B cell (primary cell): ENCODE results near the gene ACVR1. TPM values are rescaled to one million over a fixed set of nuclear protein-coding genes. Genes with fewer than 3 reads are reported as not detected.
"Not testable (repeated sequence)": the region's sequence is repeated elsewhere in the genome, so short reads cannot be mapped to it uniquely, and the experiment has no call there.

Experiments
- ATAC-seq: fragments of 200-7000 bp; cut with Tn5 transposase; one replicate; pipeline ENCODE4 v1.10.0; 2021; ENCODE audit warnings: low read depth, mild to moderate bottlenecking, moderate number of reproducible peaks, moderate library complexity
- CTCF ChIA-PET: fragments of 350-600 bp; sonication (Branson Sonifier 250); formaldehyde crosslinking; loops from one replicate; lab custom pipeline; 2021; ENCODE audit warnings: antibody characterized with exemption, inconsistent platforms; lab: Charles Lee
- POLR2A ChIA-PET: fragments of 350-600 bp; sonication (Branson Sonifier 250); formaldehyde crosslinking; loops from one replicate; lab custom pipeline; 2021; ENCODE audit warnings: antibody characterized with exemption; lab: Charles Lee
- DNase-seq: peaks from one replicate; pipeline ENCODE4 v3.0.0; 2013
- H2AFZ ChIP-seq: 2 replicates; pipeline ENCODE4 v1.6.1; 2012; ENCODE audit warnings: mild to moderate bottlenecking, low read depth, low read length; ENCODE audit not compliant: insufficient read depth, poor library complexity, severe bottlenecking
- H3K27ac ChIP-seq, 2 donors: 1 replicate in 1 of 2; 2 replicates in 1 of 2; pipeline ENCODE4 v1.5.1; 2012 to 2013; ENCODE audit warnings: low read length in 2 of 2, mild to moderate bottlenecking in 2 of 2, moderate library complexity in 1 of 2
- H3K27me3 ChIP-seq, 4 experiments: fragments of 200-600 bp in 1 of 4; sonication (generic) in 1 of 4; replicated peaks in 1 of 4; 1 replicate in 2 of 4; 2 replicates in 2 of 4; pipeline versions ENCODE4 v1.6.1 to v1.7.0; 2013 to 2016; ENCODE audit warnings: low read length in 3 of 4, mild to moderate bottlenecking in 2 of 4, mixed read lengths in 1 of 4, moderate library complexity in 1 of 4; ENCODE audit not compliant: insufficient read depth in 4 of 4, control insufficient read depth in 3 of 4; ENCODE audit errors: control extremely low read depth in 1 of 4
- H3K36me3 ChIP-seq, 2 experiments: replicated peaks in 1 of 2; 1 replicate in 1 of 2; 2 replicates in 1 of 2; pipeline versions ENCODE4 v1.6.1 to v1.7.1; 2013; ENCODE audit warnings: low read length in 1 of 2; ENCODE audit not compliant: insufficient read depth in 2 of 2, control insufficient read depth in 1 of 2; ENCODE audit errors: control extremely low read depth in 1 of 2, extremely low read depth in 1 of 2
- H3K4me1 ChIP-seq, 2 donors: fragments of 200-600 bp in 1 of 2; sonication (generic) in 1 of 2; 1 replicate in 1 of 2; 2 replicates in 1 of 2; pipeline versions ENCODE4 v1.5.1 to v1.6.1; 2013 to 2017; ENCODE audit warnings: low read length in 2 of 2; ENCODE audit not compliant: control insufficient read depth in 2 of 2, insufficient read depth in 2 of 2
- H3K4me2 ChIP-seq: replicated peaks from 2 replicates; pipeline ENCODE3; 2012; ENCODE audit warnings: mild to moderate bottlenecking, low read depth, low read length; ENCODE audit not compliant: poor library complexity, severe bottlenecking
- H3K4me3 ChIP-seq, 5 experiments: fragments of 200-600 bp in 1 of 5; sonication (generic) in 1 of 5; 1 replicate in 3 of 5; 2 replicates in 2 of 5; pipeline versions ENCODE4 v1.5.1 to v1.7.0; 2011 to 2016; ENCODE audit warnings: low read length in 4 of 5, mild to moderate bottlenecking in 4 of 5, low read depth in 2 of 5, control low read depth in 1 of 5, moderate library complexity in 1 of 5; ENCODE audit not compliant: insufficient read depth in 1 of 5; ENCODE audit errors: control extremely low read depth in 1 of 5, extremely low read depth in 1 of 5
- H3K79me2 ChIP-seq: fragments of 200-600 bp; sonication (generic); one replicate; pipeline ENCODE4 v1.6.0; 2016; ENCODE audit warnings: low read length; ENCODE audit not compliant: control insufficient read depth, insufficient read depth
- H3K9ac ChIP-seq: fragments of 200-600 bp; sonication (generic); 2 replicates; pipeline ENCODE4 v1.6.1; 2017; ENCODE audit warnings: mild to moderate bottlenecking, low read length, moderate library complexity
- H3K9me3 ChIP-seq, 3 donors: one replicate each; pipeline versions ENCODE4 v1.6.1 to v1.7.1; 2013; ENCODE audit warnings: low read length in 2 of 3; ENCODE audit not compliant: control insufficient read depth in 2 of 3, insufficient read depth in 1 of 3; ENCODE audit errors: control extremely low read depth in 1 of 3
- H4K20me1 ChIP-seq: 2 replicates; pipeline ENCODE4 v1.6.0; 2012; ENCODE audit warnings: mild to moderate bottlenecking, low read length; ENCODE audit not compliant: insufficient read depth, control insufficient read depth, poor library complexity, severe bottlenecking
- H3K27ac Mint-ChIP-seq: one replicate; pipeline ENCODE4 v1.8.0; 2021; ENCODE audit warnings: mixed read lengths
- H3K27me3 Mint-ChIP-seq: one replicate; pipeline ENCODE4 v1.8.0; 2021; ENCODE audit warnings: mixed read lengths
- H3K4me1 Mint-ChIP-seq: one replicate; pipeline ENCODE4 v1.8.0; 2021; ENCODE audit warnings: mixed read lengths
- H3K4me3 Mint-ChIP-seq: one replicate; pipeline ENCODE4 v1.8.0; 2021; ENCODE audit warnings: mixed read lengths
- H3K9me3 Mint-ChIP-seq: one replicate; pipeline ENCODE4 v1.8.0; 2022; ENCODE audit warnings: mixed read lengths; ENCODE audit not compliant: insufficient read depth
- EZH2 ChIP-seq: IDR thresholded peaks from 2 replicates; pipeline ENCODE4 v1.6.1; 2012; ENCODE audit warnings: borderline replicate concordance, low read depth, mild to moderate bottlenecking, moderate library complexity, low read length; ENCODE audit not compliant: insufficient read depth, poor library complexity, severe bottlenecking
- WGBS: methylation state at CpG from one replicate; pipeline ENCODE4 v1.1.5; 2013; ENCODE audit warnings: missing lambda C conversion rate; ENCODE audit not compliant: insufficient coverage; 5-methylcytosine and 5-hydroxymethylcytosine counted together
- intact Hi-C: fragments of 100-400 bp; cut with micrococcal nuclease; formaldehyde crosslinking; loops from one replicate; pipeline ENCODE4 v1.10.0; 2022
- polyA plus RNA-seq: library from polyadenylated mRNA; depleted of rRNA; stranded (reverse); fragments of >200 nt; gene quantifications from 2 replicates; pipeline ENCODE4 v1.2.3, GENCODE V29; 2012
- total RNA-seq, 2 donors: library from RNA; stranded (reverse); fragments of 120-200 nt in 1 of 2; gene quantifications; 1 replicate in 1 of 2; 2 replicates in 1 of 2; pipeline versions ENCODE4 v1.2.3 to v1.2.4, GENCODE V29; 2013 to 2022
- TF ChIP-seq, protein P1 (sequence below): fragments of 200-600 bp; IDR thresholded peaks from one replicate; pipeline ENCODE4 v1.8.0; 2022; ENCODE audit warnings: antibody characterized with exemption, mild to moderate bottlenecking

The ACVR1 gene
- total and polyA plus RNA-seq, 2 donors (not counting 1 experiment from before 2014, with no cell fraction given) = 3.7 to 11.7 TPM

DNA sequence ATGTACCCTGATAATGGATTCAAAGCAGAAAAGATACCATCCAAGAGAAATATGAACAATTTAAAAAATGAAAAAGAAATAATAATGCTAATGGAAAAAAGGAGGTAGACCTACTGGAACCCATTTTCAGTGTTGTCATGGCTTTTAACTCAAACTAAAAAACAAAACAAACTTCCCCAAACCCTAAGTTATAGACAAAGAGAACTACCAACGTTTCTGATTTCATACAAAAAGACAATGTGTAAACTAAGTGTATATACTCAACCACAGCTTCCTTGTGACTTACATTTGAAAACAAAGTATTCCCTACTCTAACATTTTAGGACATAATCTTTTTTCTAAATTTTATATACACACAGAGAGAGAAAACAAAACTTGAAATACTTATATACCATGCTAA lies 45.9 kb downstream of the ACVR1 start:
- H3K9me3 Mint-ChIP-seq = no peaks in the 10 kb centered on the region
- H3K9me3 ChIP-seq = no peaks in the 10 kb centered on the region
- no peaks in the 10 kb centered on the region for H3K27me3 ChIP-seq
- H3K4me1 Mint-ChIP-seq = no peaks in the 10 kb centered on the region
- H3K4me2 ChIP-seq = no peak overlapping the region
- H3K27ac ChIP-seq = no peak overlapping the region
- no peaks in the 10 kb centered on the region for H3K27me3 Mint-ChIP-seq
- no CpG with 5 or more reads among the region's 1 CpG for WGBS
- H3K27ac Mint-ChIP-seq = no peak overlapping the region
- POLR2A ChIA-PET = no interaction called here
- no peak overlapping the region for H3K9ac ChIP-seq
- H3K79me2 ChIP-seq = no peaks in the 10 kb centered on the region
- H3K4me1 ChIP-seq = no peaks in the 10 kb centered on the region
- no peaks in the 10 kb centered on the region for H4K20me1 ChIP-seq
- H3K4me3 ChIP-seq = no peak overlapping the region
- no peak for TF ChIP-seq EZH2
- TF ChIP-seq, protein P1, sequence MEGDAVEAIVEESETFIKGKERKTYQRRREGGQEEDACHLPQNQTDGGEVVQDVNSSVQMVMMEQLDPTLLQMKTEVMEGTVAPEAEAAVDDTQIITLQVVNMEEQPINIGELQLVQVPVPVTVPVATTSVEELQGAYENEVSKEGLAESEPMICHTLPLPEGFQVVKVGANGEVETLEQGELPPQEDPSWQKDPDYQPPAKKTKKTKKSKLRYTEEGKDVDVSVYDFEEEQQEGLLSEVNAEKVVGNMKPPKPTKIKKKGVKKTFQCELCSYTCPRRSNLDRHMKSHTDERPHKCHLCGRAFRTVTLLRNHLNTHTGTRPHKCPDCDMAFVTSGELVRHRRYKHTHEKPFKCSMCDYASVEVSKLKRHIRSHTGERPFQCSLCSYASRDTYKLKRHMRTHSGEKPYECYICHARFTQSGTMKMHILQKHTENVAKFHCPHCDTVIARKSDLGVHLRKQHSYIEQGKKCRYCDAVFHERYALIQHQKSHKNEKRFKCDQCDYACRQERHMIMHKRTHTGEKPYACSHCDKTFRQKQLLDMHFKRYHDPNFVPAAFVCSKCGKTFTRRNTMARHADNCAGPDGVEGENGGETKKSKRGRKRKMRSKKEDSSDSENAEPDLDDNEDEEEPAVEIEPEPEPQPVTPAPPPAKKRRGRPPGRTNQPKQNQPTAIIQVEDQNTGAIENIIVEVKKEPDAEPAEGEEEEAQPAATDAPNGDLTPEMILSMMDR = no peak
- no peaks in the 10 kb centered on the region for H3K36me3 ChIP-seq
- CTCF ChIA-PET = interaction anchor here (0.7 kb wide), 1 partner anchor 28 kb away, joined by 4 read pairs; no protein-coding TSS in a partner anchor
- DNase-seq = no peak
- intact Hi-C loops = no loop called here
- no peak for ATAC-seq
- no peak overlapping the region for H2AFZ ChIP-seq
- H3K4me3 Mint-ChIP-seq = no peak overlapping the region

DNA sequence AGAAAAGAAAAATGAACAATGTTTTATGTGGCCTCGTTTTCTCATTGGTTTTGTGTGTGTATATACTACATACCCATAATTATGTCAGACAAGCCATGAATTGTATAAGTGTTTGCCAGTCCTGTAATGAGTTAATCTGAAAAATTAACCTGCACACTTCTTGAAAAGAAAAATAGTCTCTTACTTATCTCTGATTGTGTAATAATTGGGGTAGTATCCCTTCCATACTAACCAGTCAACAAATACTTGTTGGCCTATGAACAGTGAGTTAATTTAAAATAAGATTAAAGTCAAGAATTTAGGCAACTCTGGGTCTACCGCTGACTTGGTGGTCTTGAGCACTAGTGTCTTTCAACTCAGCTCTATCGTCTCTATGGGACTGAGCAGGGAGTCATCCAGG lies 48.8 kb downstream of the ACVR1 start:
- no peaks in the 10 kb centered on the region for H3K4me1 Mint-ChIP-seq
- no peaks in the 10 kb centered on the region for H3K9me3 Mint-ChIP-seq
- Histone ChIP-seq H3K4me1 (no peaks in the 10 kb centered on the region), H3K9ac (no peak overlapping the region), H2AFZ (no peak overlapping the region), H3K9me3 (no peaks in the 10 kb centered on the region), H3K79me2 (no peaks in the 10 kb centered on the region), H3K27me3 (no peaks in the 10 kb centered on the region), H3K4me3 (no peak overlapping the region), H4K20me1 (no peaks in the 10 kb centered on the region), H3K36me3 (peaks cover 0 to 3% of the 10 kb centered on the region in 2 experiments), H3K4me2 (no peak overlapping the region), H3K27ac (no peak overlapping the region)
- no peak overlapping the region for H3K4me3 Mint-ChIP-seq
- intact Hi-C loops = no loop called here
- no peaks in the 10 kb centered on the region for H3K27me3 Mint-ChIP-seq
- CTCF ChIA-PET = no interaction called here
- ATAC-seq (no peak), DNase-seq (no peak)
- POLR2A ChIA-PET = no interaction called here
- 100% methylated on average over 2 of the region's 3 CpGs for WGBS
- no peak for TF ChIP-seq EZH2
- TF ChIP-seq, protein P1 = no peak
- no peak overlapping the region for H3K27ac Mint-ChIP-seq

DNA sequence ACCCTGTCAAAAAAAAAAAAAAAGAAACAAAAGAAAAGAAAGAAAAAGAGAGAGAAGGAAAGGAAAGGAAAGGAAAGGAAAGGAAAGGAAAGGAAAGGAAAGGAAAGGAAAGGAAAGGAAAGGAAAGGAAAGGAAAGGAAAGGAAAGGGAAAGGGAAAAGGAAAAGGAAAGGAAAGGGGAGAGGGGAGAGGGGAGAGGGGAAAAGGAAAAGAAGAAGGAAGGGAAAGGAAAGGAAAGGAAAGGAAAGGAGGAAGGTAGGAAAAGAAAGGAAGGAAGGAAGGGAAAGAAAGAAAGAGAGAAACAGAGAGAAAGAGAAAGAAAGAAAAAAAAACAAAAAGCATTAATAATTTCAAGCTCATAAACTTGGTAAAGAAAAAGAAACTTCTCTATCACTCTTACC lies 49.5 kb downstream of the ACVR1 start:
- H4K20me1 ChIP-seq, H3K27me3 ChIP-seq, H3K9me3 ChIP-seq, ATAC-seq, H3K27me3 Mint-ChIP-seq, DNase-seq, H3K27ac ChIP-seq, POLR2A ChIA-PET, H3K4me2 ChIP-seq, H3K9ac ChIP-seq, H2AFZ ChIP-seq, H3K4me3 ChIP-seq, H3K9me3 Mint-ChIP-seq, H3K79me2 ChIP-seq, H3K4me1 Mint-ChIP-seq, H3K4me3 Mint-ChIP-seq, H3K27ac Mint-ChIP-seq, CTCF ChIA-PET, H3K4me1 ChIP-seq, H3K36me3 ChIP-seq, intact Hi-C loops: not testable (repeated sequence)
